Measurements from ENCODE around the gene ARSJ. TPM values are rescaled to one million over a fixed set of nuclear protein-coding genes. Genes with fewer than 3 reads are reported as not detected.

Gene ARSJ
- total and polyA plus RNA-seq, 2 experiments from 2014 or later: 4.3 to 6.6 TPM

- H3K27me3 ChIP-seq (ENCODE audit: insufficient read depth): no peaks in the 10 kb centered on the region
- TF ChIP-seq ZNF462 (CRISPR knock-in tag; IDR thresholded peaks at IDR 0.05): peak; percentile 92
- TF ChIP-seq POLR2AphosphoS5 (IDR thresholded peaks at IDR 0.05; ENCODE audit: low read depth): no peak
- TF ChIP-seq ZNF331 (CRISPR knock-in tag; IDR thresholded peaks at IDR 0.05; ENCODE audit: low read depth): no peak
- TF ChIP-seq CTCF (conservative IDR thresholded peaks at IDR 0.05; ENCODE audit: low read depth in 2 of 2): peak; percentile 89 to 93
- TF ChIP-seq CREB1 (CRISPR knock-in tag; IDR thresholded peaks at IDR 0.05; ENCODE audit: low read depth): no peak
- TF ChIP-seq ETS1 (IDR thresholded peaks at IDR 0.05): no peak
- peak; percentile 87 for DNase-seq (ENCODE audit: low spot score)
- no peaks in the 10 kb centered on the region for H3K79me2 ChIP-seq (replicated peaks; ENCODE audit: insufficient read depth)
- Mint-ChIP-seq H3K27ac (no peak overlapping the region), H3K36me3 (ENCODE audit: low read depth) (no peaks in the 10 kb centered on the region), H3K27me3 (ENCODE audit: insufficient read depth, low read depth, poor library complexity) (no peaks in the 10 kb centered on the region), H3K4me3 (no peak overlapping the region), H3K4me1 (peaks cover 10% of the 10 kb centered on the region), H3K9me3 (no peaks in the 10 kb centered on the region)
- H2AFZ ChIP-seq: no peak overlapping the region
- H3K9me2 ChIP-seq (ENCODE audit: insufficient read depth): no peaks in the 10 kb centered on the region
- no peaks in the 10 kb centered on the region for H4K20me1 ChIP-seq (replicated peaks; ENCODE audit: insufficient read depth)
- H3K36me3 ChIP-seq (ENCODE audit: insufficient read depth): no peaks in the 10 kb centered on the region
- ATAC-seq: peak; percentile 99
- no peak overlapping the region for H3K27ac ChIP-seq (ENCODE audit: low read depth)
- H3K4me2 ChIP-seq: no peak overlapping the region
- H3K4me1 ChIP-seq (ENCODE audit: insufficient read depth): no peaks in the 10 kb centered on the region; the same call in 1 of the 2 replicates
- no peak overlapping the region for H3K4me3 ChIP-seq
- no peaks in the 10 kb centered on the region for H3F3A ChIP-seq (replicated peaks; ENCODE audit: low read depth)
These were observed 26.9 kb downstream of the ARSJ start for GRCh38 chr4:113952452-113953029.

Measured in GM23338 (cell line).